Activated CD4-positive, CD25-positive, alpha-beta regulatory T cell treated with anti-CD3 and anti-CD28 coated beads, Interleukin-2, amount 50 U/mL, for 72 hours (primary cell): ENCODE measurements around the gene ELOB.

Experiments used
- DNase-seq: peaks from one replicate; pipeline ENCODE4 v3.0.0; 2021

Gene ELOB

DNA sequence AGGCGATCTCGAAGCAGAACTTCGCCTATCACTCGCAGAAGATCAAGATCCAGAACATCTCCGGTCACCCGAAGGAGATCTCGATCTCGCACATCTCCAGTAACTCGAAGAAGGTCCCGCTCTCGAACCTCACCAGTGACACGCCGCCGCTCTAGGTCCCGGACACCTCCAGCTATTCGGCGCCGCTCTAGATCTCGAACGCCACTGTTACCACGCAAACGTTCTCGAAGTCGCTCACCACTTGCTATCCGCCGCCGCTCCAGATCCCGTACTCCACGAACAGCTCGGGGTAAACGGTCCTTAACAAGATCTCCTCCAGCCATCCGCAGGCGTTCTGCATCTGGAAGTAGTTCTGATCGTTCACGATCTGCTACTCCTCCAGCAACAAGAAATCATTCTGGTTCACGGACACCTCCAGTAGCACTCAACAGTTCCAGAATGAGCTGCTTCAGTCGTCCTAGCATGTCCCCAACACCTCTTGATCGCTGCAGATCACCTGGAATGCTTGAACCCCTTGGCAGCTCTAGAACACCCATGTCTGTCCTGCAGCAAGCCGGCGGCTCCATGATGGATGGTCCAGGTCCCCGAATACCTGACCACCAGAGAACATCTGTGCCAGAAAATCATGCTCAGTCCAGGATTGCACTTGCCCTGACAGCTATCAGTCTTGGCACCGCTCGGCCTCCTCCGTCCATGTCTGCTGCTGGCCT is 10.5 kb downstream of the ELOB start:
- no peak for DNase-seq

DNA sequence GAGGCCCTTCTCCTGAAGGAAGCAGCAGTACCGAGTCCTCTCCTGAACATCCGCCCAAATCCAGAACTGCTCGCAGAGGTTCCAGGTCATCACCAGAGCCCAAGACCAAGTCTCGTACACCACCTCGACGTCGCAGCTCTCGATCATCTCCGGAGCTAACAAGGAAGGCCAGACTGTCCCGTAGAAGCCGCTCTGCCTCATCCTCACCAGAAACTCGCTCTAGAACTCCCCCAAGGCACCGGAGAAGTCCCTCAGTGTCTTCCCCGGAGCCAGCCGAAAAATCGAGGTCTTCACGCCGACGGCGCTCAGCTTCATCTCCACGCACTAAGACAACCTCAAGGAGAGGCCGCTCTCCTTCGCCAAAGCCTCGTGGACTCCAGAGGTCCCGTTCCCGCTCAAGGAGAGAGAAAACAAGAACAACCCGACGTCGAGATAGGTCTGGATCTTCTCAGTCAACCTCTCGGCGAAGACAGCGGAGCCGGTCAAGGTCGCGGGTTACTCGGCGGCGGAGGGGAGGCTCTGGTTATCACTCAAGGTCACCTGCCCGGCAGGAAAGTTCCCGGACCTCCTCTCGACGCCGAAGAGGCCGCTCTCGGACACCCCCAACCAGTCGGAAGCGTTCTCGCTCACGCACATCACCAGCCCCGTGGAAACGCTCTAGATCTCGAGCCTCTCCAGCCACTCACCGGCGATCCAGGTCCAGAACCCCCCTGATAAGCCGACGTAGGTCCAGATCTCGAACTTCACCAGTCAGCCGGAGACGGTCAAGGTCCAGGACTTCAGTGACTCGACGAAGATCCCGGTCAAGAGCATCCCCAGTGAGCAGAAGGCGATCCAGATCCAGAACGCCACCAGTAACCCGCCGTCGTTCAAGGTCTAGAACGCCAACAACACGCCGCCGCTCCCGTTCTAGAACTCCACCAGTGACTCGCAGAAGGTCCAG is 11.3 kb downstream of the ELOB start:
- DNase-seq, result no peak

DNA sequence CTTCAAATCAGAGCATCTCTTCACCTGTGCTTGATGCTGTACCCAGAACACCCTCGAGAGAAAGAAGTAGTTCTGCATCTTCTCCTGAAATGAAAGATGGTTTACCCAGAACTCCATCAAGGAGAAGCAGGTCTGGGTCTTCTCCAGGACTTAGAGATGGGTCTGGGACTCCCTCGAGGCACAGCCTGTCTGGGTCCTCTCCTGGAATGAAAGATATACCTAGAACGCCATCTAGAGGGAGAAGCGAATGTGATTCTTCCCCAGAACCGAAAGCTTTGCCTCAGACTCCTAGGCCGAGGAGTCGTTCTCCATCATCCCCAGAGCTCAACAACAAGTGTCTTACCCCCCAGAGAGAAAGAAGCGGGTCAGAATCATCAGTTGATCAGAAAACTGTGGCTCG is 12.4 kb downstream of the ELOB start:
- DNase-seq, result no peak

DNA sequence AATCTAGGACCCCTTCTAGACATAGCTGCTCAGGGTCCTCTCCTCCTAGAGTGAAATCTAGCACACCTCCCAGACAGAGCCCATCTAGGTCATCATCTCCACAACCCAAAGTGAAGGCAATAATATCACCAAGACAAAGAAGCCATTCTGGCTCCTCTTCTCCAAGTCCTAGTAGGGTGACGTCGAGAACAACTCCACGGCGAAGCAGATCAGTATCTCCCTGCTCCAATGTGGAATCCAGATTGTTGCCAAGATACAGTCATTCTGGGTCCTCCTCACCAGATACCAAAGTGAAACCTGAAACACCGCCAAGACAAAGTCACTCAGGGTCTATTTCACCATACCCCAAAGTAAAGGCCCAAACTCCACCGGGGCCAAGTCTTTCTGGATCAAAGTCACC is 13.9 kb downstream of the ELOB start:
- DNase-seq, result no peak

DNA sequence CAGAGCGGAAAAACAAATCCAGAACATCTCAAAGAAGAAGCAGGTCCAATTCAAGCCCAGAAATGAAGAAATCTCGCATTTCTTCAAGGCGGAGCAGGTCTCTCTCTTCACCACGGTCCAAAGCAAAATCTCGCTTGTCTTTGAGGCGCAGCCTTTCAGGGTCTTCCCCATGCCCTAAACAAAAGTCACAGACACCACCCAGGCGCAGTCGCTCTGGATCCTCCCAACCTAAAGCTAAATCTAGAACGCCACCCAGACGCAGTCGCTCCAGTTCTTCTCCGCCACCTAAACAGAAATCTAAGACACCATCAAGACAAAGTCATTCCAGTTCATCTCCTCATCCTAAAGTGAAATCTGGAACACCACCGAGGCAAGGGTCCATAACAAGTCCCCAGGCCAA is 14.4 kb downstream of the ELOB start:
- no peak for DNase-seq

DNA sequence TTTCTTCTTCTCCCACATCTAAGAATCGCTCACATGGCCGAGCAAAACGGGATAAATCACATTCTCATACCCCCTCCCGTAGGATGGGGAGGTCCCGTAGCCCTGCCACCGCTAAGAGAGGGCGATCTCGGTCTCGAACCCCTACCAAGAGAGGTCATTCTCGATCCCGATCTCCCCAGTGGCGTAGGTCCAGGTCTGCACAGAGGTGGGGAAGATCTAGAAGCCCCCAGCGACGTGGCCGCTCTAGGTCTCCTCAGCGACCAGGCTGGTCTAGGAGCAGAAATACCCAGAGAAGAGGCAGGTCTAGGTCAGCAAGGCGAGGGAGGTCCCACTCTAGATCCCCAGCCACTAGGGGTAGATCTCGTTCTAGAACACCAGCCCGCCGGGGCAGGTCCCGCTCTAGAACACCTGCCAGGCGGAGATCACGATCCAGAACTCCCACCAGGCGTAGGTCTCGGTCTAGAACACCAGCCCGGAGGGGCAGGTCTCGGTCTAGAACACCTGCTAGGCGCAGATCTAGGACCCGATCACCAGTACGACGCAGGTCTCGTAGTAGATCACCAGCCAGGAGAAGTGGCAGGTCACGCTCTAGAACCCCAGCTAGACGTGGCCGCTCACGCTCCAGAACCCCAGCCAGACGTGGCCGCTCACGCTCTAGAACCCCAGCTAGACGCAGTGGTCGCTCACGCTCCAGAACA is 15.0 kb downstream of the ELOB start:
- no peak for DNase-seq

DNA sequence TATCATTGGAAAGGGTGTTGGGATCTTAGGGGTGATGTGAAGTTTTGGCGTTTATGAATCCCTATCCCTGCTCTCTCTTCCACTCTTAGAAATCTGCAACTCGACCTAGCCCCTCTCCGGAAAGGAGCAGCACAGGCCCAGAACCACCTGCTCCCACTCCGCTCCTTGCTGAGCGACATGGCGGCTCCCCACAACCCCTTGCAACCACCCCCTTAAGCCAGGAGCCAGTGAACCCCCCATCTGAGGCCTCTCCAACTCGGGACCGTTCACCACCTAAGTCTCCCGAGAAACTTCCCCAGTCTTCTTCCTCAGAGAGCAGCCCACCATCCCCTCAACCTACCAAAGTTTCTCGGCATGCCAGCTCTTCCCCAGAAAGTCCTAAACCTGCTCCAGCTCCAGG is 15.6 kb downstream of the ELOB start:
- DNase-seq, result no peak

DNA sequence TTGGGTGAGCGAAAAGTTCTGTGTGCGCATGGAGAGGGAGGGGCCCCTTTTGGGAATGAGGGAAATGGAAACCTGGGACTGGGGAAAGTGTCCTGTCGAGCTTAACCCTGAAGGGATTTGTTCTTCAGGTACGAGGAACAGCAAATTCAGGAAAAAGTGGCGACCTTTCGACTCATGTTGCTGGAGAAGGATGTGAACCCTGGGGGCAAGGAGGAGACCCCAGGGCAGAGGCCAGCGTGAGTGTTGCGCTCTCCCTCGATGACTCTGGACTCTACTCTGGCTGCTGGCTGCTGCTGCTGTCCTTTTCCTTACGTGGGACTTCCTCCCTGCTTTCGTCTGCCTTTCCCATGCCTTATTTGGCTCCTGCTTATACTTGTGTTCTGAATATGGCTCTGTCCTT is 19.7 kb downstream of the ELOB start:
- no peak for DNase-seq

DNA sequence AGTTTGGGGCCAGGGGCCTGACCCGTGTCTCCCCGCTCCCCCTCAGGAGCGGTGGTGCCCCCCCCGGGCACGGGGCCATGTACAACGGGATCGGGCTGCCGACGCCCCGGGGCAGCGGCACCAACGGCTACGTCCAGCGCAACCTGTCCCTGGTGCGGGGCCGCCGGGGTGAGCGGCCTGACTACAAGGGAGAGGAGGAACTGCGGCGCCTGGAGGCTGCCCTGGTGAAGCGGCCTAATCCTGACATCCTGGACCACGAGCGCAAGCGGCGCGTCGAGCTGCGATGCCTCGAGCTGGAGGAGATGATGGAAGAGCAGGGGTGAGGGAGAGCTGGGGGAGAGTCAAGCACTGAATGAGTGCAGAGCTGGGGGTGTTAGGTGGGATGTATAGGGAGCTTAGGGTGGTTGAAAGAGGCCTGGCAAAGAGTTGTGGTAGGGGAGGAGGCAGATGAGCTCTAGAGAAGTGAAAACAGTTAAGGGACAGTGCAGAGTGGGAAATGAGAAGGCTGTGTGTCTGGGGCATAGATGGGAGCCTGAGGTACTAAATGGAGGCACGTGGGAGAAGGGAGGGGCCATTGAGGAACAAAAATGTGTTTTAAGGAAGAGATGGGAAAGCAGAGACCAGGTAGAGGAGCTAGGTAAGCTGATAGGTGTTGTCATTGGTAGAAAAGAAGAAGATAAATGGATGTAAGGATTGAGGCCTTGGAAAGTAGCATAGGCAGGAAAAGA is 20.6 kb downstream of the ELOB start:
- no peak for DNase-seq

DNA sequence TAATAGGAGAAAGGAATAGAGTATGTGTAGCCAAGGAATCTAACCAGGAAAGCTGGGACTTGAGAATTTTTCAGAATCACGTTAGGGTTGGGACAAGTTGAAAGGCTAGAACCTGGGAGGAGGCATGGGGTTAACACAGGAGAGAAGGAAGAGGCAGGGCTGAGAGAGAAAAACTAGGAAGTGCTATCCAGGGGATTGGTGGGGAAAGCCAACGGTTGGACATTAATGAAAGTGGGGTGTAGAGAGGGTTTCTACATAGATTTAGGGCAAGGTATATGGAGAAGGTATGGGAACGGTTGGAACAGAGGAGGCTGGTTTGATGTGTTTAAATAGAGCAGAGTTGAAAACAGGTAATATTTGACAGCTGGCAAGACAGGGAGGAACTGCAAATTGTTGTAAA is 21.9 kb downstream of the ELOB start:
- DNase-seq, result no peak

DNA sequence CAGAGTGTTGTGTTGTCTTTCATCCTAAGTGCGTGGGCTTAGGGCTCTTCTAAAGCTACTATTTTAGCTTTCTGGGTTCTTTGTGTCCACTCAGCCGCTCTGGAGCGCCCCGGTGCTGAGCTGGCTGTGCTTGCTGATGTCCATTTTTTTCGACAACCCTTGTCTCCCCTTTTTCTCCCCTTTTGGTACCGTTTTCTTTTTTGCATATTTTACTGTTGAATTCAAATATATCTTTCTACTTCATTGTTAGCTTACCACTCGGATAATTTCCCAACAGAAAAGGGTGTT is 23.4 kb downstream of the ELOB start:
- no peak for DNase-seq

DNA sequence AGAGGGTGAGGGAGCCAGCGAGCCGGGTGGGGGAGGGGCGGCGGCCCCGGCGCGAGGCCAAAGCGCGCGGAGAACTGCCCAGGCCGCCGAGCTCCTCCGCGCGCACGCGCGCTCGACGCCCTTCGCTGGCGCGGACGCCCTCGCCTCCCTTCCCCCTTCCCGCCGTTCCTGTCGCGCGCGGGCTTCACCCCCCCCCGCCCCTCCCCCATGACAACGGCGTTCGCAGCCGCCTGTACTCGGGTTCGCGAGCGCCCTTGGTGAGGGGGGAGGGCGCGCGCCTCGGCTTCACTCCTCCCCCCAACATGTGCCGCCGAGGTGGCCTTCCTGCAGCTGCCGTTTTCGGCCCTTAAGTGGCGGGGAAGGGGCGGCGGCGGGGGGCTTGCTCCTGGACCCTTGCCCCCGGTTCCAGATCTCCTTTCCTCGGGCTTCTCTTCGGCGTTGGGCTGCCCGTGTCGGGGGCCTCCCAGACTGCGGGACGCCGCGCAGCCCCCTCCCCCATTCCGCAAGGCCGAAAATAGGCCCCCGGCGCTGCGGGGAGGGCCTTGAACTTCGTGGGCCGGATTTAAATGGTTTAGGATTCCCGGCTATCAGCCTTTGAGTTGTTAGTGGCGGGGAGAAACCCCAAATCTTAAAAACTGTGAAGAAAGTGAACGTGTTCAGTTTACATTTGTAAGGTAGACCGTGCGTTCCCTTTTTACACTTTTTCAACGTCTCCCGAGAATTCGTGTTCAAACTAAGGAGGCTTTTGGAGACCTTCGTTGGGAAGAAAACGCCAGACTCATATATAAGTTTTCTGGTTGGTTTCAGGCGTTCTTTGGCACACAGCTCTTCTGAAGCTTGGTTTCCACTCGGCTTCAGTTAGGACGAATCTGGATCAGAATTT is 24.0 kb downstream of the ELOB start:
- no peak for DNase-seq

DNA sequence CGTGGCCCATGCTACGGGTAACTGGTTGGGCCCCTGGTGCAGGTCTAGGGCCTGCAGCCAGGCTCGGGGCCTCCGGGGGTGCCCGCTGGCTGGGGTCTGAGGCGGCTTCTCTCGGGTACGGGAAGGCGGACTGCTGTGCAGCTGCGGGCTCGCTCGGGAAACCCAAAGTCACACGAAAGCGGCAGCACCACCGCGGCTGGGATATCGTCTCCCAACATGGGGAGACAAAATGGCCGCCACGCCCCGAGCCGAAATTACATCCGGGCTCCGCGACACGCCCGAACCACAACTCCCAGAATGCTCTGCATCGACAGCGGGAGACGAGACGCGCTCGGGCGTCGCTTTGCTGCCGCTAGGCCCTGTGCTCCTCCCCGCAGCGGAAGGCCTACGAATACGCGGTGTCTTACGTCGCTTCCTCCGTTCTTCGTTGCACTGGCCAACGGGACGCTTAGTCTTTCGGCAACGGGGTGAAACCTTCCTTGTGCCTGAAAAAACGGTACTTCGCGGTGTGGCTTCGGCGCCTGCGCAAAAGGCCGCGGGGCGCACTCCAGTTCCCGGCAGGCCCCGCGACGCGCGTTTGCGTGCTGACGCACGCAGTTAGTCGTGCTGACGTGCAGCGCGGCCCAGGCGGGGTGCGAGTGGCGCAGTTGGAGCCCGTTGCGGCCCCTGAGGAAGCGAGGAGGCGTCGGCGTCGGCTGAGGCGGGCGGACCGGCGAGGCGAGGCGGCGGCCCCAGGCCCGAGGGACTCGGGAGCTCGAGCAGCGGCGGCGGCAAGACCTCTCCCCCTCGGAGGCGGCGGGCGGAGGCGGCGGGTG is 24.8 kb downstream of the ELOB start, which contains the start of gene SRRM2:
SRRM2 (plus strand) TSS at position 604 of the 815 bp plus-strand sequence. CDS start 3,727 bp downstream, outside the sequence.
- DNase-seq, result peak; percentile 94

DNA sequence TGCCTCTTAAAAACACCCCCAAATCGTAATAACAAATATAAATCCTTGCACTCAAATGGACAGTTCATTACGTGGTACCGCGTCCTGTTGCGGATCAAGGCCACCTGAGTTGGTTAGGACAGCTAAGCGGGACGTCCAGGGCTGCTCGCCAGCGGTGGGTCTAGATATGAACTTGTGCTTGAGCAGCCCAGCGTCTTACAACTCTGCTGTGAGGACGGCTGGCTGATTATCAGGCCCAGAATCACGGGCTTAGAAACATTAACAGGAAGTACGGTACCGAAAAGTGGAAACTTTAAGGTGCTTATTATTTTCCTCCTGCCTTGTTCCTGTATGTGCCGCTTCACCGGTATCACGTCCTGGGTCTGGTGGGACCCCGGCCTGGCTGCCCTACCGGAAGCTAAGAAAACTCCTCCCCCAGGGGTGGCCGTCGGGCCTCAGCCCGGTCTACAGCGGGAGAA is 25.5 kb downstream of the ELOB start:
- no peak for DNase-seq

DNA sequence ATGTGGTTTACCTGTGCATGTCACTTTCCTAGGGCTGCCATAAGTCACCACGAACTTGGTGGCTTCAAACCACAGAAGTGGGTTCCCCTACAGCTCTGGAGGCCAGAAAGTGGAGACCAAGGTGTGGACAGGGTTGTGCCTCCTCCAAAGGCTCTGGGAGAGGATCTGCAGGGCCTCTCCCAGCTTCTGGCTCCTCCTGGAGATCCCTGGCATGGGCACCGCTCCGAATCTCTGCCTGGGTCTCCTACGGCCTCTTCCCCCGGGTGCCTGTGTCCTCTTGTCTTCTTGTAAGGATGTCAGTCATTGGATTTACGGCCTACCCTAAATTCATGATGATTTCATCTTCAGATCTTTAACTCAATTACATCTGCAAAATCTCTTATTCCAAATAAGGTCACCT is 27.1 kb downstream of the ELOB start:
- DNase-seq, result no peak

DNA sequence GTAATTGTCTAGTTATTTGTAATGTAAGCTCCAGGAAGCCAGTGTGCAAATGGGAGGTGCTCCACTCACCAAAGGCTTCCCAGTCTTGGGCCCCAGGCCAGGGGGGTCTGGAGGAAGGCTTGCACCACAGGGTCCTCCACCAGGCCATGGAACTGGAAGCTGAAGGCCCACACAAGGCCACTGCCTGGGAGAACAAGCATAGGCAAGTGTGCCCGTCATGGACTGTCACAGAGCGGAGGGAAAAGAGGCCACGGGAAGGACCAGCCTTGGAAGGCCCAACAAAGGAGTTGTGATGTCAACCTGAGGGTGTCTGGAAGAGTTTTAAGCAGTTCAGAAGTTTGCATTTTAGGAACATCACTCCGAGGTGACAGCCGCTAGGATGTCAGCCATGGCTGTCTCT is 27.6 kb downstream of the ELOB start:
- DNase-seq, result no peak

DNA sequence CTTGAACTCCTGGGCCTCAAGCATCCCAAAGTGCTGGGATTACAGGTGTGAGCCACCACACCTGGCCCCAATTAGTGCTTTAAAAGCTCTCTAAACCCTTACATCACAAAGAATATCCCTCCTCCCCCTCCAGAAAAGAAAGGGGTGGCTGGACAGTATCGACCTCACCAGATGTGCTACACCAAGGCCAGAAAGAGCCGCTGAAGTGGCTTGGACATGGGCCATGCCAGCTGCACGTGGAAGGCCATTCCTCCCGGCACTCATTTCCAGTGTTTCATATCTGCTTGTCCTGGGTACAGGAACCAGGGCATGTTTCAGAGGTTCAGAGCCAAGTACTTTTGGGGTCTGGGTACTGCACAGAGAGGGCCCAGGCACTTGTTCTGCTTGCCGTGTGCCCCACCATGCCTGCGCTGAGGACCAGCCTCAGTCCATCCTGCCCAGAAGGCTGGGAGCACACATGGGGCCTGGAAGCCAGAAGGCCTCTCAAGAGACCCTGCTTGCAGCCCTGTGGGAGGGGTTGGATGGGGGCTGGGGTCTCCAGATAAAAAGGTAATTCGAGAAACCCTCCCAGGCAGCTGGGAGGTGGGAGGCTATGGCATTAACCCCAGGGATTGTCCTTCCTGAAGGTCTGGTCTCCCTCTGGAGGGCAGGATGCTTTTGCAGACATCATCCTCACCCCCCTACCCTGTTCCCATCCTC is 28.2 kb downstream of the ELOB start:
- no peak for DNase-seq

DNA sequence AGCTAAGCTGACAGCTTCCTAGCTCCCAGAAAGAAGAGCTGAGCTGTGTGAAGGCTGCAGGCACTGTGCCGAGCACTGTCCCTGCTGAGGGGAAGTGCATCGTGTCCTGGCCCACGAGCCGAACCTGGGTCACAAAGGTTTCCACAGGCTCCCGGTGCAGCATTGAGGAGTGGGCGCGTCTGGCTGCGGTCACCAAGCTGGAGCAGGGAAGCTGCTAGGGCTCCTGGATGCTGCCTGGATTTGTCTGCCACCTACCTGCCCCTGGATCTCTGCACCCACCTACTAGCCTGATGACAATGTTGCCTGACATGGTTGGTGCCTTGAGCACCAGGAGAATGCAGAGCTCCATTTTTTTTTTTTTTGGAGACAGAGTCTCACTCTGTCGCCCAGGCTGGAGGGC is 31.1 kb downstream of the ELOB start:
- DNase-seq, result no peak

DNA sequence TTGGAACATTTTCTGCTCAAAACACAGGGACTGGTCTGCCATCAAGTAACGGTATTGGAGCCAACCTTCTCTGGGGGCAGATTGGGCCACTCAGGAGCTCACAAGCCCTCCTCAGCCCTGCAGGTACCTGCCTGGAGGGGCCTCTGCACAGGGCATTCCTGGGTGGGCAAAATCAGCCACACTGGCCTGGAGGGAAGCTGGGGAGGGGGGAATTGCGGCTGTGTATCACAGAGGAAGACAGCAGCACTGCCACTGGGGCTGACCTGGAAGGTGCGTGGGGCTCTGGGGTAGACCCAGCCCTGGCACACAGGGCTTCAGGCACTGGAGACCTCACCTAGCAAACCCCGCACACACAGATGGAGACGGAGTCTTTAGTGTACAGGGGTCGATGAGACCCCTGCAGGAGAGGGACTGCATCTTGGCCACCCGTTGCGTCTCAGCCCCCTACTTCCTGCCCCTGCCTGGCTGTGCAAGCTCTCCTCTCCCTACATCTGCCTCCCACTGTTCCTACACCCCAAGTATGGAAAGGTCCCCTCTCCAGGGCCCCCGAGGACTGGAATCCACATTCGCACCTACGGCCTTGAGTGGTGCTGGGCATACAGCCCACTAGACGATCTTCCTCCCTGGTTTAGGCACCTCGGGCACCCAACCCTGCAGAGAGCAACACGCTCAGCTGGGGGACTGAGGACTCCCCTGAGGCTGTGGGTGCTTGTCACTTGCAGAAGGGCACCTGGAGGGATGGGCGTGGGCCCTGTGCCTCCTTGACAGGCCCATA is 31.8 kb downstream of the ELOB start:
- no peak for DNase-seq

DNA sequence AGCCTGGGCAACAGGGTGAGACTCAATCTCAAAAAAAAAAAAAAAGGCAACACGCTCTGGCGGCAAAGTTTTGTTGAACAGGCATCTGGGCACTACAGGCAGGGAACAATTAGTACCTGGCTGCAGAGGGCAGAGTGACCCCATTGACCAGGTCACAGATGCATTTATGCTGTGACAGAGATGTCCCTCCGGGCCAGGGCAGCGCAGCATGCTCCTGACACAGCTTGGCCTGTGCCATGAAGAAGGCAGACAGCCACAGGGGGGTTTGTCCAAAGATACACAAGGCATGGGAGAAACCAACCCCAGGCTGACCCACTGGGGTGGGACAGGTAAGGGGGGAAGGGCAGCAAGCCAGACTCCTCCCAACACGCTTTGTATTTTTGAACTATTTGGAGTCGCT is 32.4 kb downstream of the ELOB start:
- DNase-seq, result no peak
